ENCODE data around the gene CATSPERZ. TPM values are rescaled to one million over a fixed set of nuclear protein-coding genes. Genes with fewer than 3 reads are reported as not detected.

The CATSPERZ gene
- total and polyA plus RNA-seq, 2 of the 13 experiments (the other 11 are each of a cell fraction or from before 2014, with no cell fraction given): 0.22 to 0.48 TPM

- TF ChIP-seq ZNF343 (CRISPR knock-in tag; IDR thresholded peaks at IDR 0.05) (no peak), SP5 (CRISPR knock-in tag; IDR thresholded peaks at IDR 0.05; ENCODE audit: borderline replicate concordance, low read depth) (peak; percentile 50; the same call in 1 of the 2 replicates), HHEX (CRISPR knock-in tag; IDR thresholded peaks at IDR 0.05) (no peak), ZNF770 (CRISPR knock-in tag; IDR thresholded peaks at IDR 0.05) (peak; percentile 20; the same call in 1 of the 2 replicates), STAG1 (CRISPR knock-in tag; IDR thresholded peaks at IDR 0.05) (peak; percentile 23; the same call in 1 of the 2 replicates), ZFP91 (CRISPR knock-in tag; IDR thresholded peaks at IDR 0.05; ENCODE audit: borderline replicate concordance) (peak; percentile 37; the same call in 1 of the 2 replicates), ZNF772 (CRISPR knock-in tag; IDR thresholded peaks at IDR 0.05) (peak; percentile 48; the same call in 1 of the 2 replicates), SPEN (CRISPR knock-in tag; IDR thresholded peaks at IDR 0.05; ENCODE audit: low read depth) (peak; percentile 62; the same call in 1 of the 2 replicates), TMF1 (CRISPR knock-in tag; IDR thresholded peaks at IDR 0.05; ENCODE audit: low read depth) (no peak), ZFY (CRISPR knock-in tag; IDR thresholded peaks at IDR 0.05) (peak; percentile 88), ZNF225 (CRISPR knock-in tag; IDR thresholded peaks at IDR 0.05) (0 out of 2 replicates have a peak, but pooled peaks have one; percentile 25)
- TF ChIP-seq, protein P1, sequence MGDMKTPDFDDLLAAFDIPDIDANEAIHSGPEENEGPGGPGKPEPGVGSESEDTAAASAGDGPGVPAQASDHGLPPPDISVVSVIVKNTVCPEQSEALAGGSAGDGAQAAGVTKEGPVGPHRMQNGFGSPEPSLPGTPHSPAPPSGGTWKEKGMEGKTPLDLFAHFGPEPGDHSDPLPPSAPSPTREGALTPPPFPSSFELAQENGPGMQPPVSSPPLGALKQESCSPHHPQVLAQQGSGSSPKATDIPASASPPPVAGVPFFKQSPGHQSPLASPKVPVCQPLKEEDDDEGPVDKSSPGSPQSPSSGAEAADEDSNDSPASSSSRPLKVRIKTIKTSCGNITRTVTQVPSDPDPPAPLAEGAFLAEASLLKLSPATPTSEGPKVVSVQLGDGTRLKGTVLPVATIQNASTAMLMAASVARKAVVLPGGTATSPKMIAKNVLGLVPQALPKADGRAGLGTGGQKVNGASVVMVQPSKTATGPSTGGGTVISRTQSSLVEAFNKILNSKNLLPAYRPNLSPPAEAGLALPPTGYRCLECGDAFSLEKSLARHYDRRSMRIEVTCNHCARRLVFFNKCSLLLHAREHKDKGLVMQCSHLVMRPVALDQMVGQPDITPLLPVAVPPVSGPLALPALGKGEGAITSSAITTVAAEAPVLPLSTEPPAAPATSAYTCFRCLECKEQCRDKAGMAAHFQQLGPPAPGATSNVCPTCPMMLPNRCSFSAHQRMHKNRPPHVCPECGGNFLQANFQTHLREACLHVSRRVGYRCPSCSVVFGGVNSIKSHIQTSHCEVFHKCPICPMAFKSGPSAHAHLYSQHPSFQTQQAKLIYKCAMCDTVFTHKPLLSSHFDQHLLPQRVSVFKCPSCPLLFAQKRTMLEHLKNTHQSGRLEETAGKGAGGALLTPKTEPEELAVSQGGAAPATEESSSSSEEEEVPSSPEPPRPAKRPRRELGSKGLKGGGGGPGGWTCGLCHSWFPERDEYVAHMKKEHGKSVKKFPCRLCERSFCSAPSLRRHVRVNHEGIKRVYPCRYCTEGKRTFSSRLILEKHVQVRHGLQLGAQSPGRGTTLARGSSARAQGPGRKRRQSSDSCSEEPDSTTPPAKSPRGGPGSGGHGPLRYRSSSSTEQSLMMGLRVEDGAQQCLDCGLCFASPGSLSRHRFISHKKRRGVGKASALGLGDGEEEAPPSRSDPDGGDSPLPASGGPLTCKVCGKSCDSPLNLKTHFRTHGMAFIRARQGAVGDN (CRISPR knock-in tag; IDR thresholded peaks at IDR 0.05): peak; percentile 76
- TF ChIP-seq, protein P2, sequence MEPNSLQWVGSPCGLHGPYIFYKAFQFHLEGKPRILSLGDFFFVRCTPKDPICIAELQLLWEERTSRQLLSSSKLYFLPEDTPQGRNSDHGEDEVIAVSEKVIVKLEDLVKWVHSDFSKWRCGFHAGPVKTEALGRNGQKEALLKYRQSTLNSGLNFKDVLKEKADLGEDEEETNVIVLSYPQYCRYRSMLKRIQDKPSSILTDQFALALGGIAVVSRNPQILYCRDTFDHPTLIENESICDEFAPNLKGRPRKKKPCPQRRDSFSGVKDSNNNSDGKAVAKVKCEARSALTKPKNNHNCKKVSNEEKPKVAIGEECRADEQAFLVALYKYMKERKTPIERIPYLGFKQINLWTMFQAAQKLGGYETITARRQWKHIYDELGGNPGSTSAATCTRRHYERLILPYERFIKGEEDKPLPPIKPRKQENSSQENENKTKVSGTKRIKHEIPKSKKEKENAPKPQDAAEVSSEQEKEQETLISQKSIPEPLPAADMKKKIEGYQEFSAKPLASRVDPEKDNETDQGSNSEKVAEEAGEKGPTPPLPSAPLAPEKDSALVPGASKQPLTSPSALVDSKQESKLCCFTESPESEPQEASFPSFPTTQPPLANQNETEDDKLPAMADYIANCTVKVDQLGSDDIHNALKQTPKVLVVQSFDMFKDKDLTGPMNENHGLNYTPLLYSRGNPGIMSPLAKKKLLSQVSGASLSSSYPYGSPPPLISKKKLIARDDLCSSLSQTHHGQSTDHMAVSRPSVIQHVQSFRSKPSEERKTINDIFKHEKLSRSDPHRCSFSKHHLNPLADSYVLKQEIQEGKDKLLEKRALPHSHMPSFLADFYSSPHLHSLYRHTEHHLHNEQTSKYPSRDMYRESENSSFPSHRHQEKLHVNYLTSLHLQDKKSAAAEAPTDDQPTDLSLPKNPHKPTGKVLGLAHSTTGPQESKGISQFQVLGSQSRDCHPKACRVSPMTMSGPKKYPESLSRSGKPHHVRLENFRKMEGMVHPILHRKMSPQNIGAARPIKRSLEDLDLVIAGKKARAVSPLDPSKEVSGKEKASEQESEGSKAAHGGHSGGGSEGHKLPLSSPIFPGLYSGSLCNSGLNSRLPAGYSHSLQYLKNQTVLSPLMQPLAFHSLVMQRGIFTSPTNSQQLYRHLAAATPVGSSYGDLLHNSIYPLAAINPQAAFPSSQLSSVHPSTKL (CRISPR knock-in tag; IDR thresholded peaks at IDR 0.05): 0 out of 2 replicates have a peak, but pooled peaks have one; percentile 9
- TF ChIP-seq, protein P3, sequence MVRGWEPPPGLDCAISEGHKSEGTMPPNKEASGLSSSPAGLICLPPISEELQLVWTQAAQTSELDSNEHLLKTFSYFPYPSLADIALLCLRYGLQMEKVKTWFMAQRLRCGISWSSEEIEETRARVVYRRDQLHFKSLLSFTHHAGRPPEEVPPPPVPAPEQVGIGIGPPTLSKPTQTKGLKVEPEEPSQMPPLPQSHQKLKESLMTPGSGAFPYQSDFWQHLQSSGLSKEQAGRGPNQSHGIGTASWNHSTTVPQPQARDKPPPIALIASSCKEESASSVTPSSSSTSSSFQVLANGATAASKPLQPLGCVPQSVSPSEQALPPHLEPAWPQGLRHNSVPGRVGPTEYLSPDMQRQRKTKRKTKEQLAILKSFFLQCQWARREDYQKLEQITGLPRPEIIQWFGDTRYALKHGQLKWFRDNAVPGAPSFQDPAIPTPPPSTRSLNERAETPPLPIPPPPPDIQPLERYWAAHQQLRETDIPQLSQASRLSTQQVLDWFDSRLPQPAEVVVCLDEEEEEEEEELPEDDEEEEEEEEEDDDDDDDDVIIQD (CRISPR knock-in tag; IDR thresholded peaks at IDR 0.05; ENCODE audit: low read depth): no peak
Measured at GRCh38 chr11:64341851-64342791, 42.0 kb downstream of the CATSPERZ start (continued).

All from HepG2 (cell line).